CD14-positive monocyte (primary cell): ENCODE results near the gene TEKT2. TPM values are rescaled to one million over a fixed set of nuclear protein-coding genes. Genes with fewer than 3 reads are reported as not detected.
A peak's percentile ranks its signal among the peaks of the same experiment; 100 is the strongest.

Experiments
- DNase-seq, 3 donors: peaks; one replicate each; pipeline ENCODE4 v3.0.0-alpha.2; 2011 to 2022
- H2AFZ ChIP-seq: 2 replicates; pipeline ENCODE4 v1.6.0; 2012; ENCODE audit warnings: mild to moderate bottlenecking, low read depth, low read length, inconsistent platforms; ENCODE audit not compliant: insufficient read depth, poor library complexity, severe bottlenecking
- H3K27ac ChIP-seq, 2 donors: 1 replicate in 1 of 2; 2 replicates in 1 of 2; pipeline ENCODE4 v1.5.1; 2012 to 2013; ENCODE audit warnings: low read length in 2 of 2, control low read depth in 1 of 2, inconsistent platforms in 1 of 2, low read depth in 1 of 2, mild to moderate bottlenecking in 1 of 2
- H3K27me3 ChIP-seq, 2 donors: one replicate each; pipeline versions ENCODE4 v1.6.0 to v1.6.1; 2011 to 2013; ENCODE audit warnings: low read length in 2 of 2; ENCODE audit not compliant: control insufficient read depth in 2 of 2, insufficient read depth in 2 of 2
- H3K36me3 ChIP-seq, 2 donors: replicated peaks in 1 of 2; 1 replicate in 1 of 2; 2 replicates in 1 of 2; pipeline versions ENCODE4 v1.5.1 to v1.6.1; 2012 to 2013; ENCODE audit warnings: low read length in 2 of 2, control low read depth in 1 of 2, inconsistent platforms in 1 of 2, mild to moderate bottlenecking in 1 of 2; ENCODE audit not compliant: insufficient read depth in 2 of 2, control insufficient read depth in 1 of 2
- H3K4me1 ChIP-seq, 2 donors: 1 replicate in 1 of 2; 2 replicates in 1 of 2; pipeline versions ENCODE4 v1.5.1 to v1.6.1; 2012 to 2013; ENCODE audit warnings: low read length in 2 of 2, control low read depth in 1 of 2, inconsistent platforms in 1 of 2, mild to moderate bottlenecking in 1 of 2, moderate library complexity in 1 of 2; ENCODE audit not compliant: insufficient read depth in 2 of 2, control insufficient read depth in 1 of 2
- H3K4me2 ChIP-seq: replicated peaks from 2 replicates; pipeline ENCODE3; 2012; ENCODE audit warnings: low read length, moderate library complexity, mild to moderate bottlenecking; ENCODE audit not compliant: poor library complexity, severe bottlenecking; ENCODE audit errors: extremely low read depth
- H3K4me3 ChIP-seq, 3 experiments: fragments of 200-600 bp in 1 of 3; sonication (generic) in 1 of 3; replicated peaks in 1 of 3; 1 replicate in 2 of 3; 2 replicates in 1 of 3; pipeline ENCODE4 v1.5.1; 2011 to 2013; ENCODE audit warnings: low read length in 3 of 3, mild to moderate bottlenecking in 3 of 3, control low read depth in 2 of 3, low read depth in 2 of 3, inconsistent platforms in 1 of 3, moderate library complexity in 1 of 3
- H3K79me2 ChIP-seq: 2 replicates; pipeline ENCODE4 v1.6.0; 2012; ENCODE audit warnings: mild to moderate bottlenecking, control low read depth, inconsistent platforms, low read length, moderate library complexity; ENCODE audit not compliant: insufficient read depth
- H3K9ac ChIP-seq: 2 replicates; pipeline ENCODE4 v1.6.0; 2017; ENCODE audit warnings: low read length, mild to moderate bottlenecking; ENCODE audit not compliant: insufficient read depth, poor library complexity, severe bottlenecking
- H3K9me3 ChIP-seq, 2 donors: replicated peaks in 1 of 2; 1 replicate in 1 of 2; 2 replicates in 1 of 2; pipeline versions ENCODE4 v1.5.1 to v1.6.1; 2012 to 2013; ENCODE audit warnings: low read length in 2 of 2, control low read depth in 1 of 2; ENCODE audit not compliant: control insufficient read depth in 1 of 2, insufficient read depth in 1 of 2
- H4K20me1 ChIP-seq: 2 replicates; pipeline ENCODE4 v1.6.0; 2012; ENCODE audit warnings: mild to moderate bottlenecking, low read length, control low read depth, moderate library complexity; ENCODE audit not compliant: insufficient read depth
- H3K27ac Mint-ChIP-seq, 7 donors: one replicate each; pipeline ENCODE4 v1.8.0; 2020; ENCODE audit warnings: mild to moderate bottlenecking in 7 of 7, mixed read lengths in 7 of 7, moderate library complexity in 6 of 7, inconsistent platforms in 2 of 7
- H3K27me3 Mint-ChIP-seq, 3 donors: one replicate each; pipeline ENCODE4 v1.8.0; 2021 to 2022; ENCODE audit warnings: low read depth in 3 of 3, mild to moderate bottlenecking in 3 of 3, mixed read lengths in 3 of 3, moderate library complexity in 3 of 3, inconsistent platforms in 1 of 3
- H3K36me3 Mint-ChIP-seq, 2 donors: one replicate each; pipeline ENCODE4 v1.8.0; 2020; ENCODE audit warnings: mixed read lengths in 2 of 2, inconsistent platforms in 1 of 2, mild to moderate bottlenecking in 1 of 2
- H3K4me1 Mint-ChIP-seq: one replicate; pipeline ENCODE4 v1.8.0; 2020; ENCODE audit warnings: mild to moderate bottlenecking, mixed read lengths
- H3K4me3 Mint-ChIP-seq, 2 donors: one replicate each; pipeline ENCODE4 v1.8.0; 2020; ENCODE audit warnings: mild to moderate bottlenecking in 2 of 2, mixed read lengths in 2 of 2, moderate library complexity in 1 of 2
- H3K9me3 Mint-ChIP-seq, 7 donors: one replicate each; pipeline ENCODE4 v1.8.0; 2020 to 2022; ENCODE audit warnings: mixed read lengths in 7 of 7, mild to moderate bottlenecking in 6 of 7, moderate library complexity in 6 of 7, inconsistent platforms in 2 of 7
- WGBS: methylation state at CpG from one replicate; pipeline ENCODE4 v1.1.5; 2013; ENCODE audit warnings: missing lambda C conversion rate; ENCODE audit not compliant: insufficient coverage; 5-methylcytosine and 5-hydroxymethylcytosine counted together
- intact Hi-C, 2 donors: fragments of 100-400 bp; cut with micrococcal nuclease; formaldehyde crosslinking; loops; one replicate each; pipeline versions ENCODE4 v1.15.0 to v1.15.1; 2023
- polyA plus RNA-seq, 3 donors: library from polyadenylated mRNA; depleted of rRNA in 1 of 3; unstranded in 2 of 3; stranded (reverse) in 1 of 3; fragments of 300-500 nt in 2 of 3; fragments of >200 nt in 1 of 3; fragmentation: Illumina TruSeq in 2 of 3; gene quantifications; 1 replicate in 2 of 3; 2 replicates in 1 of 3; pipeline ENCODE4 v1.2.3, GENCODE V29; 2012 to 2021
- TF ChIP-seq, protein P1 (sequence below): fragments of 200-600 bp; IDR thresholded peaks from one replicate; pipeline ENCODE4 v1.8.0; 2022; ENCODE audit warnings: antibody characterized with exemption, mild to moderate bottlenecking

The TEKT2 gene
- polyA plus RNA-seq, 3 donors, result 0.23 TPM; not detected in 2

- no peak for DNase-seq
- H3K4me1 ChIP-seq, result peaks cover 30 to 36% of the 10 kb centered on the region in 2 donors
- H3K9ac ChIP-seq, result peak overlapping the region; percentile 15
- H3K9me3 ChIP-seq, result no peaks in the 10 kb centered on the region
- H3K27me3 ChIP-seq, result no peaks in the 10 kb centered on the region
- H2AFZ ChIP-seq, result no peak overlapping the region
- H3K27ac ChIP-seq, result peak overlapping the region in 1 of 2 donors; percentile 26
- no peak overlapping the region for H3K27ac Mint-ChIP-seq
- intact Hi-C loops, result loop anchor here (2.0 to 5.0 kb wide), 2 partner anchors 88 to 90 kb away; no protein-coding TSS in a partner anchor
- peaks cover 0 to 6% (median 1%) of the 10 kb centered on the region in 3 donors for H3K27me3 Mint-ChIP-seq
- peaks cover 15 to 30% of the 10 kb centered on the region in 2 donors for H3K36me3 Mint-ChIP-seq
- no peak overlapping the region for H3K4me3 Mint-ChIP-seq
- H3K9me3 Mint-ChIP-seq, result peaks cover 0 to 4% (median 0%) of the 10 kb centered on the region in 7 donors
- 97% methylated on average over 12 of the region's 13 CpGs for WGBS
- TF ChIP-seq, protein P1, sequence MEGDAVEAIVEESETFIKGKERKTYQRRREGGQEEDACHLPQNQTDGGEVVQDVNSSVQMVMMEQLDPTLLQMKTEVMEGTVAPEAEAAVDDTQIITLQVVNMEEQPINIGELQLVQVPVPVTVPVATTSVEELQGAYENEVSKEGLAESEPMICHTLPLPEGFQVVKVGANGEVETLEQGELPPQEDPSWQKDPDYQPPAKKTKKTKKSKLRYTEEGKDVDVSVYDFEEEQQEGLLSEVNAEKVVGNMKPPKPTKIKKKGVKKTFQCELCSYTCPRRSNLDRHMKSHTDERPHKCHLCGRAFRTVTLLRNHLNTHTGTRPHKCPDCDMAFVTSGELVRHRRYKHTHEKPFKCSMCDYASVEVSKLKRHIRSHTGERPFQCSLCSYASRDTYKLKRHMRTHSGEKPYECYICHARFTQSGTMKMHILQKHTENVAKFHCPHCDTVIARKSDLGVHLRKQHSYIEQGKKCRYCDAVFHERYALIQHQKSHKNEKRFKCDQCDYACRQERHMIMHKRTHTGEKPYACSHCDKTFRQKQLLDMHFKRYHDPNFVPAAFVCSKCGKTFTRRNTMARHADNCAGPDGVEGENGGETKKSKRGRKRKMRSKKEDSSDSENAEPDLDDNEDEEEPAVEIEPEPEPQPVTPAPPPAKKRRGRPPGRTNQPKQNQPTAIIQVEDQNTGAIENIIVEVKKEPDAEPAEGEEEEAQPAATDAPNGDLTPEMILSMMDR, result no peak
- no peak overlapping the region for H3K4me2 ChIP-seq
- H3K36me3 ChIP-seq, result peaks cover 15 to 30% of the 10 kb centered on the region in 2 donors
- no peaks in the 10 kb centered on the region for H3K79me2 ChIP-seq
- H3K4me3 ChIP-seq, result no peak overlapping the region
- no peaks in the 10 kb centered on the region for H4K20me1 ChIP-seq
- H3K4me1 Mint-ChIP-seq, result peaks cover 39% of the 10 kb centered on the region
These were observed 14.9 kb downstream of the TEKT2 start for GRCh38 chr1:36098650-36099365.

DNA sequence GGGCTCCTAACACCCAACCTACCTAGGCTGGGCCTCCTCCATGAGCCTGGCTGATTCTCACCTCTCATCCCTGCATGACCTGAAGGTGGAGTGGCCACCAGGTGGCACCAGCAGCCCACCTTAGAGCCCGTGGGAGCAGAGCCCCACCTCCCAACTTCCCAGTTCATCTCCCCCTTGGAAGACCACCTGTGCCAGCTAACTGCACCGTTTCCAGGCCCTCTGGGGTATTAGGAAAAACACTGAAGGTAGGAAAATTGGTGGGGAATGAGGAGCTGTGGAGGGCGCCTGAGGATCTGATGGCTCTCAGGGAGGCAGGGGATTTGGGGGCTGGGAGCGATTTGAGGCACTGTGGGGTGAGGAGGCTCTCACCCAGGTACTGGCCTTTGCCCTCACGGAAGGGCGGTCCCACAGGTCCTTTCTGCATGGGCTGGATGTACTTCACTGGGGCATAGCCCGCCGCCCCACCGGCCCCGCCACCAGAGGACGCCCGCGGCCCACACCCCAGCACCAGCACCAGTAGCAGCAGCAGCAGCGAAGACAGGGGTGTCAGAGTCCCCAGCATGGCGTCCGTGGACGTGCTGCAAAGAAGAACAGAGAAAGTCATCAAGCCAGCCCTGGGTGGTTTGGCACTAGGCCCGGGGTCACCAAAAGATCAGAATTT lies 15.9 kb downstream of the TEKT2 start:
- DNase-seq, result peak; percentile 55 to 68 (median 66)
- H3K27ac ChIP-seq, result peak overlapping the region in 1 of 2 donors; percentile 26
- Mint-ChIP-seq H3K36me3 (peaks cover 7 to 20% of the 10 kb centered on the region in 2 donors), H3K27ac (peak overlapping the region in 2 of 7 donors; percentile 5 to 68), H3K4me1 (peaks cover 30% of the 10 kb centered on the region), H3K27me3 (peaks cover 0 to 8% (median 1%) of the 10 kb centered on the region in 3 donors), H3K4me3 (peak overlapping the region; percentile 38 to 74), H3K9me3 (peaks cover 0 to 4% (median 0%) of the 10 kb centered on the region in 7 donors)
- H3K9ac ChIP-seq, result no peak overlapping the region
- H3K36me3 ChIP-seq, result peaks cover 6 to 20% of the 10 kb centered on the region in 2 donors
- peak overlapping the region; percentile 52 for H2AFZ ChIP-seq
- H3K4me3 ChIP-seq, result peak overlapping the region in 1 of 3 experiments; percentile 24
- H3K4me1 ChIP-seq, result peaks cover 22 to 26% of the 10 kb centered on the region in 2 donors
- TF ChIP-seq, protein P1, result peak; percentile 90
- intact Hi-C loops, result loop anchor here (1.0 to 5.0 kb wide), 6 partner anchors 34 to 187 kb away; no protein-coding TSS in a partner anchor
- WGBS, result 39% methylated on average over 15 of the region's 18 CpGs
- H3K79me2 ChIP-seq, result no peaks in the 10 kb centered on the region
- no peaks in the 10 kb centered on the region for H3K27me3 ChIP-seq
- H3K9me3 ChIP-seq, result no peaks in the 10 kb centered on the region
- peak overlapping the region; percentile 38 for H3K4me2 ChIP-seq
- H4K20me1 ChIP-seq, result no peaks in the 10 kb centered on the region
